Caco-2 (cell line): ENCODE results near the gene ENTPD2. TPM values are rescaled to one million over a fixed set of nuclear protein-coding genes. Genes with fewer than 3 reads are reported as not detected.
A peak's percentile ranks its signal among the peaks of the same experiment; 100 is the strongest.

ENCODE experiments used
- BruUV-seq: library from RNA; stranded (reverse); fragments of 400-500 nt; replicated peaks from 2 replicates; lab custom pipeline; 2021; lab: Mats Ljungman, UMichigan
- CTCF ChIA-PET: fragments of 300-600 bp; sonication (Branson Sonifier 250); formaldehyde crosslinking; loops from one replicate; lab custom pipeline; 2022; ENCODE audit warnings: antibody characterized with exemption; lab: Charles Lee
- POLR2A ChIA-PET: fragments of 300-600 bp; sonication (Branson Sonifier 250); formaldehyde crosslinking; loops from one replicate; lab custom pipeline; 2022; ENCODE audit warnings: antibody characterized with exemption; lab: Charles Lee
- DNase-seq, 2 experiments: peaks; one replicate each; pipeline versions ENCODE4 v3.0.0 to v3.0.0-alpha.2; 2020 to 2022
- H3K27me3 ChIP-seq: replicated peaks from 2 replicates; pipeline ENCODE4 v1.6.0; 2011; ENCODE audit warnings: low read length; ENCODE audit not compliant: control insufficient read depth, insufficient read depth
- H3K36me3 ChIP-seq: 2 replicates; pipeline ENCODE4 v1.5.1; 2011; ENCODE audit warnings: low read length; ENCODE audit not compliant: control insufficient read depth, insufficient read depth
- H3K4me1 ChIP-seq: fragments of 250-450 bp; sonication (Bioruptor Pico); 2 replicates; pipeline ENCODE4 v1.5.1; 2020; ENCODE audit warnings: mild to moderate bottlenecking
- H3K4me3 ChIP-seq: 2 replicates; pipeline ENCODE4 v1.5.1; 2011; ENCODE audit warnings: low read depth, mild to moderate bottlenecking, control low read depth, low read length
- H3K9me3 ChIP-seq: fragments of 250-450 bp; sonication (Bioruptor Pico); 2 replicates; pipeline ENCODE4 v1.5.1; 2020; ENCODE audit warnings: mild to moderate bottlenecking, moderate library complexity
- H3K27ac Mint-ChIP-seq: one replicate; pipeline ENCODE4 v1.8.0; 2022; ENCODE audit warnings: mixed read lengths; ENCODE audit not compliant: unreplicated experiment
- H3K27me3 Mint-ChIP-seq: one replicate; pipeline ENCODE4 v1.8.0; 2022; ENCODE audit warnings: mixed read lengths; ENCODE audit not compliant: insufficient read depth, unreplicated experiment
- H3K36me3 Mint-ChIP-seq: one replicate; pipeline ENCODE4 v1.8.0; 2022; ENCODE audit warnings: mild to moderate bottlenecking, mixed read lengths; ENCODE audit not compliant: insufficient read depth, unreplicated experiment
- H3K4me1 Mint-ChIP-seq: one replicate; pipeline ENCODE4 v1.8.0; 2022; ENCODE audit warnings: low read depth, mixed read lengths; ENCODE audit not compliant: unreplicated experiment
- H3K4me3 Mint-ChIP-seq: one replicate; pipeline ENCODE4 v1.8.0; 2022; ENCODE audit warnings: mild to moderate bottlenecking, moderate library complexity, mixed read lengths; ENCODE audit not compliant: unreplicated experiment
- H3K9me3 Mint-ChIP-seq: one replicate; pipeline ENCODE4 v1.8.0; 2022; ENCODE audit warnings: mixed read lengths; ENCODE audit not compliant: unreplicated experiment
- intact Hi-C: fragments of 100-400 bp; cut with micrococcal nuclease; formaldehyde crosslinking; loops from one replicate; pipeline ENCODE4 v1.10.0; 2022; ENCODE audit not compliant: unreplicated experiment
- total RNA-seq: library from RNA; stranded (reverse); gene quantifications from 2 replicates; pipeline ENCODE4 v1.2.3, GENCODE V29; 2022
- TF ChIP-seq, protein P1 (sequence below), 2 experiments: fragments of 200-600 bp in 1 of 2; IDR thresholded peaks; 1 replicate in 1 of 2; 2 replicates in 1 of 2; pipeline versions ENCODE4 v1.5.1 to v1.8.0; 2011 to 2022; ENCODE audit warnings: antibody characterized with exemption in 1 of 2, control low read depth in 1 of 2, inconsistent platforms in 1 of 2, low read depth in 1 of 2, low read length in 1 of 2, mild to moderate bottlenecking in 1 of 2, moderate library complexity in 1 of 2; ENCODE audit not compliant: insufficient read depth in 1 of 2, severe bottlenecking in 1 of 2, unreplicated experiment in 1 of 2

ENTPD2 gene
- total RNA-seq, 1 experiment from 2014 or later: 2.9 TPM

DNA sequence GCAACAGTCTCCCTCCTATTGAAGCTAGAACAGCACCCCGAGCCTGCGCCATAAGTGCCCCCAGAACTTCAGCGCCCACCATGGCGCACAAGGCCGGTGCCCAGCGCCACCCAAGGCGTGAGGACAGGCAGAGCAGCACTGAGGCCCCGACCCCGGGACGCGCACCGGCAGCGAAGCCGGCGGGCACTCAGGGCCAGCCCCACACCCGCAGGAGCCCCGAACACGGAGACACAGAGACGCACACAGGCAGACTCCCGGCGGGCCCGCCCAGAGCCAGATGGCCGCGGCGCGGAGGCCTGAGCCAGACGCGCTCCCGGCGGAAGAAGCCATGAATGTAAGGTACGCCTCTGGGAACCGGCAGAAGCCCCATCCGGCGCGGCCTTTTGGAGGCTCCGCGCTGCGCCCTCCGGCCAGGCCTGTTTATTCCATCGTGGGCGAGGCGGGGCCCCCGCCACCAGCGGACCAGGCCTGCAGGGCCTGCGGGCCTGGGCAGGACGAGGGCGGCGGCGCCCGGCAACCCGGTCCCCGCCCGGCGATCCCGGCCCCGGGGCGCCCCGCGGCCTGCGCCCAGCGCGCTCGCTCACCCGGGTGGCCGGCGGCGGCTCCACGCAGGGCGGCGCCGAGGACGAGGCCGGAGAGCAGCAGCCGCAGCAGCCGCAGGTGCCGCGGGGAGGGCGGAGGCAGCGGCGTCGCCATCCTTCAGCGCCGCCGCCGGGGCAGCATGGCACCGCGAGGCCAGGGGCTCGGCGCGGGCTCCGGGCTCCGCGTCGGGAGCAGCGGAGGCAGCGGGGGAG is 8.4 kb downstream of the ENTPD2 start:
- Histone ChIP-seq H3K4me1 (0 out of 2 replicates have a peak, but pooled peaks cover 5% of the 10 kb centered on the region), H3K4me3 (peak overlapping the region; percentile 63), H3K27me3 (no peaks in the 10 kb centered on the region), H3K36me3 (no peaks in the 10 kb centered on the region), H3K9me3 (no peaks in the 10 kb centered on the region)
- H3K36me3 Mint-ChIP-seq: no peaks in the 10 kb centered on the region
- TF ChIP-seq, protein P1, sequence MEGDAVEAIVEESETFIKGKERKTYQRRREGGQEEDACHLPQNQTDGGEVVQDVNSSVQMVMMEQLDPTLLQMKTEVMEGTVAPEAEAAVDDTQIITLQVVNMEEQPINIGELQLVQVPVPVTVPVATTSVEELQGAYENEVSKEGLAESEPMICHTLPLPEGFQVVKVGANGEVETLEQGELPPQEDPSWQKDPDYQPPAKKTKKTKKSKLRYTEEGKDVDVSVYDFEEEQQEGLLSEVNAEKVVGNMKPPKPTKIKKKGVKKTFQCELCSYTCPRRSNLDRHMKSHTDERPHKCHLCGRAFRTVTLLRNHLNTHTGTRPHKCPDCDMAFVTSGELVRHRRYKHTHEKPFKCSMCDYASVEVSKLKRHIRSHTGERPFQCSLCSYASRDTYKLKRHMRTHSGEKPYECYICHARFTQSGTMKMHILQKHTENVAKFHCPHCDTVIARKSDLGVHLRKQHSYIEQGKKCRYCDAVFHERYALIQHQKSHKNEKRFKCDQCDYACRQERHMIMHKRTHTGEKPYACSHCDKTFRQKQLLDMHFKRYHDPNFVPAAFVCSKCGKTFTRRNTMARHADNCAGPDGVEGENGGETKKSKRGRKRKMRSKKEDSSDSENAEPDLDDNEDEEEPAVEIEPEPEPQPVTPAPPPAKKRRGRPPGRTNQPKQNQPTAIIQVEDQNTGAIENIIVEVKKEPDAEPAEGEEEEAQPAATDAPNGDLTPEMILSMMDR (IDR thresholded peaks at IDR 0.05; ENCODE audit: insufficient read depth in 1 of 2, low read depth in 1 of 2, low read length in 1 of 2, severe bottlenecking in 1 of 2, unreplicated experiment in 1 of 2): no peak
- H3K27ac Mint-ChIP-seq: no peak overlapping the region
- no TSS peak for BruUV-seq
- ChIA-PET CTCF (interaction anchor here (1.0 to 1.6 kb wide), 5 partner anchors 10 to 22 kb away, joined by 3 to 31 read pairs (median 9); no protein-coding TSS in a partner anchor), POLR2A (no interaction called here)
- H3K4me1 Mint-ChIP-seq: no peaks in the 10 kb centered on the region
- peak in 1 of 2 experiments; percentile 28 for DNase-seq
- intact Hi-C loops: loop anchor here (1.0 kb wide), 1 partner anchor 25 kb away; the partner anchor contains the start of gene SAPCD2
- H3K27me3 Mint-ChIP-seq: no peaks in the 10 kb centered on the region
- H3K4me3 Mint-ChIP-seq: peak overlapping the region; percentile 79
- no peaks in the 10 kb centered on the region for H3K9me3 Mint-ChIP-seq

DNA sequence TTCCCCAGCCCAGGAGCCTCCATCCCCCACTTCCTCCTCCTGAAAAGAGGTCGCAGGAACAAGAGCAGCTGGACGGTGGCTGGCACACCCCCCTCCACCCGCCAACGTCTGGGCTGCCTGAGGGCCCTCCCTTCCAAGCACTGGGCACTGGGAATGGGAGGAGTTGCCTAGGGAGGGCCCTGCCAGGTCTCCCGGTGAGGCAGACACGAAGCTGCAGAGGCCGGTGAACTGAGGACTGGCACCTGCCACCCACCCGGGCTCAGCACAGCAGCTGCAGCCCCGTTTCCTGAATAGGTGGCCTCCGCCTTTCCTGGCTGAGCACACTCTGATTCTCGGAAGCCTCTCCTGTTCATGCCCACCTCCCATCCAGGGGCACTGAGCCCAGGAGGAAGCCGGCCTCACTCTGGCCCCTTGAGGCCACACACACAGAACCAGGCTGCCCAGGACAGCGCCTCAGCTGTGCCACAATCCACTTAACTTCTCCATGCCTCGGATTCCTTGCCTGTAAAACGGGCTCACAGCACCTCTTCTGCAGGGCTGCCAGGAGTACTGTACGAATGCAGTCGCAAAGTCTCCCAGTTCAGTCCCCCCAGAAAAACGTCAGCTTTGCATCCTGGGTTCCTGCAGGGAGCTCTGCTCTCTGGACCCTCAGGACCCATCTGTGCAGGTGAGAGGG is 9.2 kb downstream of the ENTPD2 start:
- no peaks in the 10 kb centered on the region for H3K36me3 ChIP-seq
- peak overlapping the region; percentile 63 for H3K4me3 ChIP-seq
- no peaks in the 10 kb centered on the region for H3K4me1 Mint-ChIP-seq
- no peak overlapping the region for H3K27ac Mint-ChIP-seq
- no TSS peak for BruUV-seq
- CTCF ChIA-PET: interaction anchor here (1.0 to 1.1 kb wide), 2 partner anchors 15 to 23 kb away, joined by 3 read pairs; no protein-coding TSS in a partner anchor
- no peak for DNase-seq
- H3K9me3 ChIP-seq: no peaks in the 10 kb centered on the region
- H3K36me3 Mint-ChIP-seq: no peaks in the 10 kb centered on the region
- peak overlapping the region; percentile 79 for H3K4me3 Mint-ChIP-seq
- POLR2A ChIA-PET: no interaction called here
- TF ChIP-seq, protein P1 (IDR thresholded peaks at IDR 0.05; ENCODE audit: insufficient read depth in 1 of 2, low read depth in 1 of 2, low read length in 1 of 2, severe bottlenecking in 1 of 2, unreplicated experiment in 1 of 2): no peak
- intact Hi-C loops: no loop called here
- H3K4me1 ChIP-seq: 0 out of 2 replicates have a peak, but pooled peaks cover 5% of the 10 kb centered on the region
- no peaks in the 10 kb centered on the region for H3K27me3 ChIP-seq
- no peaks in the 10 kb centered on the region for H3K9me3 Mint-ChIP-seq
- H3K27me3 Mint-ChIP-seq: no peaks in the 10 kb centered on the region

DNA sequence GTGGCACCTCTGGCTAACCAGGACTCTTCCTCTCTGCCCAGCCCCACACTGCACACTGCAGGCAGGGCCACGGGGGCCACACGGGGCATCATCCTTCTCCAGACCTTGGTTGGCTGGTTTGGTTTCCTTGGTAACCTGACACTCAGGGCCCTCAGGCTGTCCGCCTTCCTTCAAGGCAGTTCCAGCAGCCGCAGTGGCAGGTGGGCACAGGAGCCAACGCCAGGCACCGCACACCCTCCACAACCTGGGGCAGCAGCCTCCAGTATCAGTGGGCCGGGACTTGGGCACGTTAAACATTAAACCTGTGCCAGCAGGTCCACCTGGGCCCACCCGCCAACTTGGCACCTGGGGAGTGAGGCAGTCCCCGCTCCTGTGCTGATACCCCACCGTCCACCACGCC is 9.8 kb downstream of the ENTPD2 start:
- Histone ChIP-seq H3K27me3 (no peaks in the 10 kb centered on the region), H3K4me1 (0 out of 2 replicates have a peak, but pooled peaks cover 5% of the 10 kb centered on the region), H3K4me3 (no peak overlapping the region), H3K36me3 (no peaks in the 10 kb centered on the region), H3K9me3 (no peaks in the 10 kb centered on the region)
- no peak for DNase-seq
- no peak overlapping the region for H3K4me3 Mint-ChIP-seq
- no peaks in the 10 kb centered on the region for H3K27me3 Mint-ChIP-seq
- CTCF ChIA-PET: no interaction called here
- H3K4me1 Mint-ChIP-seq: no peaks in the 10 kb centered on the region
- no peaks in the 10 kb centered on the region for H3K9me3 Mint-ChIP-seq
- H3K27ac Mint-ChIP-seq: no peak overlapping the region
- TSS peak; percentile 48 for BruUV-seq
- intact Hi-C loops: no loop called here
- POLR2A ChIA-PET: no interaction called here
- peaks cover under 1% of the 10 kb centered on the region for H3K36me3 Mint-ChIP-seq
- TF ChIP-seq, protein P1 (IDR thresholded peaks at IDR 0.05; ENCODE audit: insufficient read depth in 1 of 2, low read depth in 1 of 2, low read length in 1 of 2, severe bottlenecking in 1 of 2, unreplicated experiment in 1 of 2): no peak
